ENCODE measurements around the gene MSH6.

The MSH6 gene

DNA sequence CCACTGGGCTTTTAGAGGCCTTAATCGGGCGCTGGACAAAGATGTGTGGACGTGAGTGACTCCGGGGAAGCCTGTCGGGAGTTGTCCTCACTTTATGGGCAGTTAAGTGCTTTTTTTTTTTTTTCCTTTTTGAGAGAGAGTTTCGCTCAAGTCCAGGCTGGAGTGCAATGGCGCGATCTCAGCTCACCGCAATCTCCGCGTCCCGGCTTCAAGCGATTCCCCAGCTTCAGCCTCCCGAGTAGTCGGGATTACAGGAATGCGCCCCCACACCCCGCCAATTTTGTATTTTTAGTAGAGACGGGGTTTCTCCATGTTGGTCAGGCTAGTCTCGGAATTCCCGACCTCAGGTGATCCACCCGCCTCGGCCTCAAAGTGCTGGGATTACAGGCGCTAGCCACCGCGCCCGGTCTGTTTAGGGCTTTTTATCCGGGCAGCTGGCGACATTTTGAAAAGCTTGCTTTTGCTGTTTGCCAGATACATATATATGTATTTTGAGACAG, 1.5 kb downstream of the MSH6 start:
- no peak for DNase-seq

DNA sequence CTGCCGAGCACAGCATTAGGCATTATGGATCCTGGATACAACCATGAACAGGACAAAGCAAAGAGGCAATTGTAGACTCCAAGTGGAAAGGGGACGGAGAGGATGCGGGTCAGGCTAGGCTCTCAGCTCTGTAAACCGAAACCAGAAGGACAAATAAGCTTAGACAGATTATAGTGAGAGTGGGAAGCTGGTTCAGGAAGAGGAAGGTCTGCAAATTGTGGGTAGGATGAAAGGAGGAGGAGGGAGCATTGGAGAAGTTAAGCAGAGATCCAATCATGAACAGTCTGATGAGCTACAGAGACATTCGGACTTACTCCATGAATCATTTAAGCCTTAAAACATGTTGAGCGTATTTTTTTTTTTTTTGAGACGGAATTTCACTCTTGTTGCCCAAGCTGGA, 3.0 kb downstream of the MSH6 start:
- DNase-seq, result no peak

GRCh38 chr2:47796090-47796697, 13.2 kb downstream of the MSH6 start:
- no peak for DNase-seq

GRCh38 chr2:47798631-47799030, 15.7 kb downstream of the MSH6 start:
- no peak for DNase-seq

GRCh38 chr2:47799031-47799609, 16.2 kb downstream of the MSH6 start:
- no peak for DNase-seq

DNA sequence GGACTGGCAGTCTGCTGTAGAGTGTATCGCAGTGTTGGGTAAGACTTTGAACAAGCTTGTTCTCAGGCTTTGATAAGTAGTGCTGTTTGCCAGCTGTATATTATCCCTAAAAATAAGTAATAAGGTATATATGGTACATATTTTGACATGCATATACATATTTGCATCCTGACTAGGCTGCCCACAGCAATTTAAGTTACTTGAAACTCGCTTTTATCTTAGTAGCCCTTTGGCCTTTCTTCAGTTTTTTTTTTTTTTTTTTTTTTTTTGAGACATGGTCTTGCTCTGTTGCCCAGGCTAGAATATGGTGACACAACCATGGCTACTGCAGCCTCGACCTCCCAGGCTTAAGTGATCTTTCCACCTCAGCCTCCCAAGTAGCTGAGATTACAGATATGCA, 18.2 kb downstream of the MSH6 start:
- no peak for DNase-seq

DNA sequence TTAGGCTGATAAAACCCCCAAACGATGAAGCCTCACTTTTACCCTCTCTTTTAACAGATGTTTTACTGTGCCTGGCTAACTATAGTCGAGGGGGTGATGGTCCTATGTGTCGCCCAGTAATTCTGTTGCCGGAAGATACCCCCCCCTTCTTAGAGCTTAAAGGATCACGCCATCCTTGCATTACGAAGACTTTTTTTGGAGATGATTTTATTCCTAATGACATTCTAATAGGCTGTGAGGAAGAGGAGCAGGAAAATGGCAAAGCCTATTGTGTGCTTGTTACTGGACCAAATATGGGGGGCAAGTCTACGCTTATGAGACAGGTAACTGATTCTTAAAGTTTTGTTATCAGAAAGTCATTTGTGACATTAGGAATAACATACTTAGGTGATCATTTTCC, 20.4 kb downstream of the MSH6 start:
- no peak for DNase-seq

DNA sequence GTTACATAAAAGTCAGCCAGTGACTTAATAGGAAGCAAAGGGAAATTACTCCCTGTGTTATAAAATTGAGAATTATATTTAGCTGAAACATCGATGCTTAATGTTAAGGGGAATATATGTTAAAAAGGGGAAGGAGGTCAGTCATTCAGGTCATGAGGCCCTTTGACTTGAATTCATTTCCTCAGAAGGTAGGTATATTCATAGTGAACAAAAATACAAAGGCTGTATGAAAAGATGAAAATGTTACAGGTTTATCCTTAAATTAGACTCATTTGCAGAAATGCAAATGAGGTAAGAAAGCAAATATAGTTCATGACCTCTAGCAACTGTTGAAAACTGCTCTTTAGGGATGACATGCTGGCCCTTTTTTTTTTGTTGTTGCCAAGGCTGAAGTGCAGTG, 20.8 kb downstream of the MSH6 start:
- no peak for DNase-seq

DNA sequence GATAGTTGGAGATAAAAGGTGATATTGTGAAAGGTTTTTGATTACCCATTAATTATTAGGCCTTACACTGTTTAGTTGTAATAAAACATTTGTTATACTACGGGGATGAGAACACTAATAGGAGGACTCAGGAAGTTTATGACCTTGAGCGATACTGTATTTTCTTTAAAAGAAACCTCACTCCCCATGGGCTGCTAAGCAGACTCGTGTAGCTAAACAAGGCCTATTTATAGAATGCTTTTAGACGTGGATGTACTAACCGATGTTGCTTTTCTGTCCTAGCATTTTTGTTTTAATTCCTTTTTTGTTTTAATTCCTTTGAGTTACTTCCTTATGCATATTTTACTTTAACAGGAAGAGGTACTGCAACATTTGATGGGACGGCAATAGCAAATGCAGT, 22.9 kb downstream of the MSH6 start:
- DNase-seq, result no peak

GRCh38 chr2:47808614-47809013, 25.7 kb downstream of the MSH6 start:
- no peak for DNase-seq

DNA sequence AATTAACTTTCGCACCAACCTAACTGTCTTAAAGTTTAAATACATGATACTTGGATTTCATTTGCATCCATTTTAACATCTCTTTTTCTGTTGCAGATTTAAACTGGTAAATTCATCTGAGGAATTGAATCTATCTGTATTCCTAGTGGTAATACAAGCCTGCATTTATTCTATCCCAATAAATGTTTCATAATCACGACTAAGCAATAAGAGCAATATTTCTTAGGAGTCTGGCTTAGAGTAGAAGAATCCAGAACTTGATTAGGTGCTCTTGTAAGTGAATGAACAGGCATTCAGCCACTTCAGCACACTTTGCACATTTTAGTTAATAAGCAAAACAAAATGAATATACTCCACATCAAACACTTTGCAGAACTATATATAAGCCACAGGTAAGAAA, 27.0 kb downstream of the MSH6 start:
- DNase-seq, result no peak

DNA sequence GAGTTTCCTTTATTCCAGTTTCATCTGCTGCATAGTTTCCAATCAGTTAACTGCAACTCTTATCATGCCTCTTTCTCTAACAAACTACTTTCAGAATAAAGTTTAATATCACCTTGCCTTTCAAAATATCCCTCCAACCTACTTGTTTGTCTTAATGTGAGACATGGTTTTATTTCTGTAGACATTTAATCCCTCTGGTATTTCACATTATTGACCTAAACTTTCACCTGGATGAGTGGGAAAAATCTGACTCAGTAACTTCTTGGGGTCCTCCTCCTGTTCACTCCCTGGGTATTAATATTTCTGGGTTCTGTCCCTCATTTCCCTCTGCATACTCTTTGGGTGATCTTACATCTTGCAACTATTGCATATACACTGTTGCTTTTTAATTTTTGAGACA, 27.9 kb downstream of the MSH6 start:
- DNase-seq, result no peak

DNA sequence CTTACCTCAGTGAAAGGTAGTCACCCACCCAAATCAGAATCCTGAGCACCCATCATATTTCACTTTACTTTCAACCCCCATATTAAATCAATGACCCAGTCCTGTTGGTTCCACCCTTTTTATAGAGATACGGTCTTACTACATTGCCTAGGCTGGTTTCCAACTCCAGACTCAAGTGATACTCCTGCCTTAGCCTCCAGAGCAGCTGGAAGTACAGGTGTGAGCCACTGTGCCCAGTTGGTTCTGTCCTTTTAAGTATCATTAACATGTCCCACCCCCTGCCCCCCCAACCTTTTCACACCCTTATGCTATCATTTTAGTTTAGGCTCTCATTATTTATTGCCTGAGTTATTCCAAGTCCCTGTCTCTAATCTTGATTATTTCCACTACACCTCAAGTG, 28.7 kb downstream of the MSH6 start:
- no peak for DNase-seq

DNA sequence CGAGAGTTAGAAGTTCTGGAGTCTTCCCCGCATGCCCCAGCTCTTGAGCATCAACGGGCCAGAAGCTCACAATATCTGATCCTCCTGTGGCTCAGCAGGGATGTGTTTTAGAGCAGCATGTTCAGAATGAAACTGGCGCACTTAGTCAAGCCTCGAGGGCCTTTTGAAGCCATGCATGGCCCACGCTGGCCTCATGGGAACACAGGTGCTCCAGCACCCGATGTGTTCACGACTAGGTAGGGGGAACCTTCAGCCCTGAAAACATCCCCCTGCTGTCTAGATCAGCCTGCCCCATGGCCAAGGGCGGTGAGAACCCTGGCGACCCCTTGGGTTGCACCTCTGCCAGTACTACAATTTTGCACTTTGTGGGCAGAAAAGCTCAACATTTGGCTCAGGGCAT, 32.8 kb downstream of the MSH6 start:
- DNase-seq, result no peak

GRCh38 chr2:47818777-47819176, 35.8 kb downstream of the MSH6 start:
- DNase-seq, result no peak

DNA sequence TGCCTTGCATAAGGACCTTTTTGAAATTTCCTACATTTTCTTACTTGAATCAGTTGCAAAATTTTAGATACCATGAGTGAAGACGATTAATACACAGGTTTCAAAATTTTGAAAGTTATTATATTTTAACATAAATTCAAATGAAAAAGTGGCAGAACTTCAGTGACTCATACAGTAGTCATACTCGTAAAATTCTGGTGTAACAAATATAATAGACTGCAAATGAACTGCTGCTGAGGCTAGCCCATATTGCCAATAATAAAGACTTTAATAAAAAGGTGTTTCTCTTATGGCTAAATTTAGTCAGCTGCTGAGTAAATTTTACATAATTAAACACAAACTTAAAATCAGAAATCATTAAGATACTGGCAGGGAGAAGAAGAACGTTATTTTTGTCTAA, 36.9 kb downstream of the MSH6 start:
- no peak for DNase-seq

GRCh38 chr2:47822518-47822917, 39.6 kb downstream of the MSH6 start:
- DNase-seq, result no peak

DNA sequence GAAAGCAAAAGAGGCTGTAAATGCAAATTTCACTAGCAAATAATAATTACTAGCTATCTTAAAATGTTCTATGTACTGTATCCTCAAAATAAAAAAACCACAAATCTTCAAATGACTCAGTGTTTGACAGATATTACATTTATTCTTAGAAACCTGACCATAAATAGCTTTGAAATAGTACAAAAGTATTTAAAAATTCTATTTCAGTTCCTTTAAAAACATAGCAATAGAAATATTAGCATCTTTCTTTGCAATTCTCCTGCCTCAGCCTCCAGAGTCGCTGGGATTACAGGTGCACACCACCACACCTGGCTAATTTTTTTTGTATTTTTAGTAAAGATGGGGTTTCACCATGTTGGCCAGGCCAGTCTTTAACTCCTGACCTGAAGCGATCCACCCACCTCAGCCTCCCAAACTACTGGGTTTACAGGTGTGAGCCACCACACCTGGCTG, 50.6 kb downstream of the MSH6 start:
- DNase-seq, result no peak

DNA sequence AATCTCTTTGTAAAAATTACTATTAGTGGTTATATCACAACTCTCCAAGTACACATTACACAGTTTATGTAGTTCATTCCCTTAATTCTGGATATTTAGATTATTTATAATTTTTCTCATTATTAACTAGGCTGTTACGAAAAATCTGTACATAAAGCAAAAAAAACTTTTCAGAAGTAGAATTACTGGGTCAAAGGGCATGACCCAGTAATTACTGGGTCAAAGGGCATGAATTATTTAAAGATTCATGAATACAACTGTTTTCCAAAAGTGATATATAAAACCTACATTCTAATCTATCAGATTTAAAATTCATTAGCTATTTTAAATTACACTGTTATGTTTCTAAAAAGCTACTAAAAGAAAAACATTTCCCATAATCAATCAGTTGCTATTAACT, 55.3 kb downstream of the MSH6 start:
- DNase-seq, result no peak

GRCh38 chr2:47838686-47839085, 55.7 kb downstream of the MSH6 start:
- DNase-seq, result no peak

- no peak for DNase-seq
Measured at GRCh38 chr2:47842846-47843245, 59.9 kb downstream of the MSH6 start.

DNA sequence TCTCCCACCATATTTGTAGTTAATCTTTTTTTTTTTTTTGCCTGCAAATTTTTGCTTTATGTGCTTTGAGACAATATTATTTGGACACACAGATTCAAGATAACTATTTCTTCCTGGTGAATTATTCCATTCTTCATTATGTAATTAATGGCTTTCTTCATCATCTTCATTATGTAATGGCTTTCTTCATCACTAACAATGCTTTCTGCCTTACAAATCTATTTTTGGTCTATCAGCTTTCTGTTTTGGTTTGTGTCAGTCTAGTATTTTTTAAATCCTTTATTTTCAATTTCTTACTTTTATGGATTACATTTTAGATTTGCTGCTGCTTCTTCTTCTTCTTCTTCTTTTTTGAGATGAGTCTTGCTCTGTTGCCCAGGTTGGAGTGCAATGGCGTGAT, 60.5 kb downstream of the MSH6 start:
- DNase-seq, result no peak

GRCh38 chr2:47844162-47844561, 61.2 kb downstream of the MSH6 start:
- DNase-seq, result no peak

DNA sequence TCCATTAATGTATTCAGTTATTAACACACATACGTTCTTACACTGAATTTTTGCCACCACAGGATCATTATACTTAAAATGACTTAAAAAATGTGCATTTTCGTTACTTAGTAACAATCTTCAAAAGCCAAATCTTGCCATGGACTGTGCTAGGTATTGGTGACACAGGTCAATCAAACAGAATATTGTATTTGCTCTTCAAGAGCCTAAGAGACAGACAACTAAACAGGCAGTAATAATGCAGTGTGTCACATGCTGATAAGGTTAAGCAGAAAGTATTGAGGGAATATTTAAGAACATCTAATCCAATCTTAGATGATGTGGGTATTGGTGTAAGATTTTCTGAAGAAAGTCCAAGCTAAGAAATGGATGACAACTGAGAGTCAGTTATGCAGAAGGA, 66.4 kb downstream of the MSH6 start:
- no peak for DNase-seq

- DNase-seq, result no peak
Measured at GRCh38 chr2:47850198-47850597, 67.3 kb downstream of the MSH6 start.

Data from activated CD4-positive, alpha-beta T cell treated with anti-CD3 and anti-CD28 coated beads, Interleukin-2, amount 50 U/mL, for 48 hours (primary cell).